Measurements from ENCODE around the gene TRIM3.

GRCh38 chr11:6438979-6439571 lies 34.7 kb downstream of the TRIM3 start:
- TF ChIP-seq POLR2AphosphoS5 (IDR thresholded peaks at IDR 0.05; ENCODE audit: low read depth, low read length) (no peak), EZH2 (IDR thresholded peaks at IDR 0.05) (no peak), CTCF (IDR thresholded peaks at IDR 0.05 in 2 of 3, conservative IDR thresholded peaks at IDR 0.05 in 1 of 3; ENCODE audit: borderline replicate concordance in 1 of 3, insufficient read depth in 1 of 3, low read depth in 2 of 3, low read length in 2 of 3) (peak; percentile 73 to 80 (median 79); a peak in 5 of 6 replicates), FOSL1 (IDR thresholded peaks at IDR 0.05; ENCODE audit: low read depth) (no peak), EZH2phosphoT487 (IDR thresholded peaks at IDR 0.05; ENCODE audit: borderline replicate concordance) (no peak), SP1 (IDR thresholded peaks at IDR 0.05; ENCODE audit: low read depth) (peak; percentile 49; the same call in 1 of the 2 replicates)
